Measurements from ENCODE around the gene SYNE1. TPM values are rescaled to one million over a fixed set of nuclear protein-coding genes. Genes with fewer than 3 reads are reported as not detected.

The SYNE1 gene
- total RNA-seq, 3 donors from 2014 or later, result 16.8 to 78.6 (median 22.3) TPM

GRCh38 chr6:152452639-152453038 is 184.5 kb downstream of the SYNE1 start:
- ATAC-seq (no peak), DNase-seq (no peak)
- Histone ChIP-seq H3K4me1 (ENCODE audit: low read depth) (no peaks in the 10 kb centered on the region), H3K36me3 (ENCODE audit: low read depth) (no peaks in the 10 kb centered on the region), H3K4me3 (no peak overlapping the region), H3K9me3 (no peaks in the 10 kb centered on the region)
- no peak for TF ChIP-seq CTCF (IDR thresholded peaks at IDR 0.05)
- intact Hi-C loops (cut with DNase I, micrococcal nuclease), result no loop called here

GRCh38 chr6:152450519-152450918 is 186.6 kb downstream of the SYNE1 start:
- no peak overlapping the region for H3K4me3 ChIP-seq
- no peak for ATAC-seq
- no peak for DNase-seq
- no peaks in the 10 kb centered on the region for H3K9me3 ChIP-seq
- intact Hi-C loops (cut with DNase I, micrococcal nuclease), result no loop called here
- TF ChIP-seq CTCF (IDR thresholded peaks at IDR 0.05), result no peak
- no peaks in the 10 kb centered on the region for H3K36me3 ChIP-seq (ENCODE audit: low read depth)
- no peaks in the 10 kb centered on the region for H3K4me1 ChIP-seq (ENCODE audit: low read depth)

- Histone ChIP-seq H3K9me3 (no peaks in the 10 kb centered on the region), H3K36me3 (ENCODE audit: low read depth) (no peaks in the 10 kb centered on the region), H3K4me1 (ENCODE audit: low read depth) (no peaks in the 10 kb centered on the region), H3K4me3 (no peak overlapping the region)
- intact Hi-C loops (cut with DNase I, micrococcal nuclease), result no loop called here
- ATAC-seq, result no peak
- TF ChIP-seq CTCF (IDR thresholded peaks at IDR 0.05), result no peak
- DNase-seq, result no peak
Observed at GRCh38 chr6:152441902-152442301, 195.3 kb downstream of the SYNE1 start.

- H3K9me3 ChIP-seq, result no peaks in the 10 kb centered on the region
- no peak for TF ChIP-seq CTCF (IDR thresholded peaks at IDR 0.05)
- no peak overlapping the region for H3K4me3 ChIP-seq
- DNase-seq, result no peak
- intact Hi-C loops (cut with DNase I, micrococcal nuclease), result no loop called here
- no peaks in the 10 kb centered on the region for H3K36me3 ChIP-seq (ENCODE audit: low read depth)
- H3K4me1 ChIP-seq (ENCODE audit: low read depth), result no peaks in the 10 kb centered on the region
- ATAC-seq, result no peak
Observed at GRCh38 chr6:152435816-152436215, 201.3 kb downstream of the SYNE1 start.

- Histone ChIP-seq H3K9me3 (no peaks in the 10 kb centered on the region), H3K36me3 (ENCODE audit: low read depth) (no peaks in the 10 kb centered on the region), H3K4me3 (no peak overlapping the region), H3K4me1 (ENCODE audit: low read depth) (no peaks in the 10 kb centered on the region)
- ATAC-seq, result no peak
- DNase-seq, result no peak
- no peak for TF ChIP-seq CTCF (IDR thresholded peaks at IDR 0.05)
- intact Hi-C loops (cut with DNase I, micrococcal nuclease), result no loop called here
Observed at GRCh38 chr6:152432758-152433157, 204.4 kb downstream of the SYNE1 start.

- Histone ChIP-seq H3K36me3 (ENCODE audit: low read depth) (no peaks in the 10 kb centered on the region), H3K9me3 (no peaks in the 10 kb centered on the region), H3K4me1 (ENCODE audit: low read depth) (no peaks in the 10 kb centered on the region), H3K4me3 (no peak overlapping the region)
- intact Hi-C loops (cut with DNase I, micrococcal nuclease), result no loop called here
- DNase-seq (no peak), ATAC-seq (no peak)
- no peak for TF ChIP-seq CTCF (IDR thresholded peaks at IDR 0.05)
Observed at GRCh38 chr6:152428126-152428525, 209.0 kb downstream of the SYNE1 start.
